Iris pigment epithelial cell (primary cell): ENCODE measurements around the gene GPX8.

ENCODE experiments used
- DNase-seq: peaks from one replicate; pipeline ENCODE4 v3.0.0-alpha.2; 2011; ENCODE audit warnings: low read depth

The GPX8 gene

GRCh38 chr5:55159763-55160492 lies at the start of gene GPX8:
Gene GPX8, plus strand, starts transcription at chr5:55160171. Its CDS starts 22 bp downstream, at chr5:55160193.
- peak; percentile 90 for DNase-seq

- no peak for DNase-seq
Measured at GRCh38 chr5:55110217-55110616, 49.8 kb upstream of the GPX8 start.

- DNase-seq: no peak
Measured at GRCh38 chr5:55113327-55113726, 46.6 kb upstream of the GPX8 start.

- no peak for DNase-seq
Measured at GRCh38 chr5:55114061-55114460, 45.9 kb upstream of the GPX8 start.

GRCh38 chr5:55123365-55123764 lies 36.6 kb upstream of the GPX8 start:
- DNase-seq: no peak

- no peak for DNase-seq
Measured at GRCh38 chr5:55134053-55134722, 25.8 kb upstream of the GPX8 start.

GRCh38 chr5:55136521-55136920 lies 23.4 kb upstream of the GPX8 start:
- no peak for DNase-seq

GRCh38 chr5:55140908-55141665 lies 18.9 kb upstream of the GPX8 start:
- no peak for DNase-seq

- no peak for DNase-seq
Measured at GRCh38 chr5:55141945-55142690, 17.9 kb upstream of the GPX8 start.

- no peak for DNase-seq
Measured at GRCh38 chr5:55143624-55144023, 16.3 kb upstream of the GPX8 start.

- DNase-seq: no peak
Measured at GRCh38 chr5:55146080-55146479, 13.9 kb upstream of the GPX8 start.

- DNase-seq: peak; percentile 78
Measured at GRCh38 chr5:55146543-55147151, 13.3 kb upstream of the GPX8 start.

GRCh38 chr5:55149308-55149795 lies 10.6 kb upstream of the GPX8 start:
- DNase-seq: no peak

GRCh38 chr5:55151923-55152842 lies 7.8 kb upstream of the GPX8 start:
- peak; percentile 93 for DNase-seq

GRCh38 chr5:55154873-55155272 lies 5.1 kb upstream of the GPX8 start:
- DNase-seq: peak; percentile 83

- peak; percentile 98 for DNase-seq
Measured at GRCh38 chr5:55160493-55161209, 680 bp downstream of the GPX8 start.

- no peak for DNase-seq
Measured at GRCh38 chr5:55162666-55163065, 2.7 kb downstream of the GPX8 start.

GRCh38 chr5:55171471-55171870 lies 11.5 kb downstream of the GPX8 start:
- no peak for DNase-seq

- peak; percentile 81 for DNase-seq
Measured at GRCh38 chr5:55172051-55172899, 12.3 kb downstream of the GPX8 start.
